Heart right ventricle (tissue), 16 donors: ENCODE results near the gene ACOXL. TPM values are rescaled to one million over a fixed set of nuclear protein-coding genes. Genes with fewer than 3 reads are reported as not detected.

Source experiments
- ATAC-seq, 8 donors: fragments of 200-7000 bp; cut with Tn5 transposase; one replicate each; pipeline ENCODE4 v1.9.1; 2020; ENCODE audit warnings: mild to moderate bottlenecking in 8 of 8, moderate library complexity in 8 of 8, moderate number of reproducible peaks in 1 of 8
- DNase-seq, 2 donors: peaks; one replicate each; pipeline ENCODE4 v3.0.0-alpha.2; 2020
- H3K27ac ChIP-seq, 10 donors: fragments of 200-600 bp; sonication (generic) in 2 of 10; one replicate each; pipeline versions ENCODE4 v1.5.0 to v1.8.0; 2020 to 2022; ENCODE audit warnings: mild to moderate bottlenecking in 3 of 10
- H3K27me3 ChIP-seq, 7 donors: fragments of 200-600 bp; one replicate each; pipeline ENCODE4 v1.8.0; 2021 to 2022; ENCODE audit warnings: mild to moderate bottlenecking in 2 of 7
- H3K36me3 ChIP-seq, 9 donors: fragments of 200-600 bp; sonication (generic) in 1 of 9; one replicate each; pipeline versions ENCODE4 v1.5.0 to v1.8.0; 2020 to 2022; ENCODE audit warnings: mild to moderate bottlenecking in 2 of 9
- H3K4me1 ChIP-seq, 9 donors: fragments of 200-600 bp; sonication (generic) in 1 of 9; one replicate each; pipeline versions ENCODE4 v1.5.0 to v1.8.0; 2020 to 2022; ENCODE audit warnings: mild to moderate bottlenecking in 4 of 9
- H3K4me3 ChIP-seq, 10 donors: fragments of 200-600 bp; sonication (generic) in 2 of 10; one replicate each; pipeline versions ENCODE4 v1.5.0 to v1.8.0; 2020 to 2022; ENCODE audit warnings: mild to moderate bottlenecking in 7 of 10, moderate library complexity in 2 of 10
- H3K9me3 ChIP-seq, 11 donors: fragments of 200-600 bp in 10 of 11; sonication (generic) in 2 of 11; one replicate each; pipeline versions ENCODE4 v1.5.0 to v1.8.0; 2013 to 2022; ENCODE audit warnings: mild to moderate bottlenecking in 2 of 11, control low read depth in 1 of 11, moderate library complexity in 1 of 11
- CTCF ChIP-seq, 9 donors: fragments of 200-600 bp; sonication (generic) in 2 of 9; IDR thresholded peaks; one replicate each; pipeline versions ENCODE4 v1.5.0 to v1.8.0; 2021 to 2022; ENCODE audit warnings: antibody characterized with exemption in 9 of 9, mild to moderate bottlenecking in 5 of 9, moderate library complexity in 1 of 9
- WGBS, 2 donors: extraction: QIAGEN DNeasy Blood & Tissue Kit; methylation state at CpG; one replicate each; pipeline ENCODE4 v1.1.7; 2013; ENCODE audit warnings: inconsistent platforms in 1 of 2; 5-methylcytosine and 5-hydroxymethylcytosine counted together
- intact Hi-C, 10 donors: fragments of 100-400 bp; cut with DNase I; formaldehyde crosslinking; loops; one replicate each; pipeline versions ENCODE4 v1.11.1 to v1.14.2; 2022
- polyA plus RNA-seq, 2 donors: library from polyadenylated mRNA; stranded (reverse); fragments of 200-250 nt; gene quantifications; one replicate each; pipeline ENCODE4 v1.2.3, GENCODE V29; 2013
- total RNA-seq, 10 donors: library from RNA; stranded (reverse); fragmentation: NEBNext Ultra II Directional in 3 of 10; extraction: Animal tissue kit (Norgen Biotek cat#: 25700) in 3 of 10; gene quantifications; one replicate each; pipeline versions ENCODE4 v1.2.1 to v1.2.4, GENCODE V29; 2021 to 2023
- donor health status: Arrhythmogenic right ventricular cardiomyopathy.
- donor health status: ischemic (EF 13 %, LVEDD 7.1; RV severe dilation, severe dysfunction).
- donor health status: healthy with polysubstance abuse.
- donor health status: DM: no; HTN: yes; CAD: no.
- donor health status: DM: no; HTN: no; CAD: no.
- donor health status: ischemic (EF 25% LVEDD 6.9; RV normal size, moderate dysfunction).
- donor health status: ischemic (EF 25% LVEDD 5.7; RV mildly dilated, moderate dysfunction).
- donor health status: healthy.
- donor health status: DM: yes; HTN: yes; CAD: no.
- donor health status: Ischemic cardiomyopathy.
- donor health status: ischemic (EF 35%, LVEDD 5.7; RV mildly dilated, moderate dysfunction).
- donor health status: nonischemic (EF 11% LVEDD 7.7; RV severe dilation, severe dysfunction).
- donor health status: DM: yes; HTN: yes; CAD: no.
- donor health status: PGD.
- donor health status: ischemic (EF 29% LVEDD 5.4; RV normal size, mild dysfunction).
- donor health status: nonischemic (EF 23%, LVEDD 6.1; RV moderate dilation, normal function).

The ACOXL gene
- total and polyA plus RNA-seq, 12 donors, result not detected

- H3K27me3 ChIP-seq, result peaks cover 0 to 23% (median 15%) of the 10 kb centered on the region in 7 donors
- ATAC-seq, result no peak
- no peak for DNase-seq
- peaks cover 0 to 17% (median 7%) of the 10 kb centered on the region in 9 donors for H3K4me1 ChIP-seq
- intact Hi-C loops, result no loop called here
- H3K4me3 ChIP-seq, result no peak overlapping the region
- no peaks in the 10 kb centered on the region for H3K9me3 ChIP-seq
- 82 to 85% methylated on average over 6 of the region's 6 CpGs for WGBS, 2 donors
- no peak for TF ChIP-seq CTCF (IDR thresholded peaks at IDR 0.05)
- H3K27ac ChIP-seq, result no peak overlapping the region
- no peaks in the 10 kb centered on the region for H3K36me3 ChIP-seq
Measured at GRCh38 chr2:110713513-110714362, 18.6 kb upstream of the ACOXL start.

- no peak for DNase-seq
- no peak for TF ChIP-seq CTCF (IDR thresholded peaks at IDR 0.05)
- intact Hi-C loops, result no loop called here
- Histone ChIP-seq H3K27ac (no peak overlapping the region), H3K9me3 (no peaks in the 10 kb centered on the region), H3K4me1 (peaks cover 0 to 17% (median 7%) of the 10 kb centered on the region in 9 donors), H3K36me3 (no peaks in the 10 kb centered on the region), H3K27me3 (peaks cover 0 to 20% (median 14%) of the 10 kb centered on the region in 7 donors), H3K4me3 (no peak overlapping the region)
- ATAC-seq, result no peak
- 85 to 88% methylated on average over 6 of the region's 6 CpGs for WGBS, 2 donors
Measured at GRCh38 chr2:110714452-110715224, 17.7 kb upstream of the ACOXL start.

- peaks cover 0 to 21% (median 8%) of the 10 kb centered on the region in 9 donors for H3K4me1 ChIP-seq
- TF ChIP-seq CTCF (IDR thresholded peaks at IDR 0.05), result no peak
- DNase-seq, result no peak
- no peak for ATAC-seq
- H3K27ac ChIP-seq, result peak overlapping the region in 1 of 10 donors; percentile 13
- WGBS, 2 donors, result 62 to 71% methylated on average over 3 of the region's 3 CpGs
- peaks cover 0 to 3% (median 0%) of the 10 kb centered on the region in 7 donors for H3K27me3 ChIP-seq
- intact Hi-C loops, result no loop called here
- no peaks in the 10 kb centered on the region for H3K9me3 ChIP-seq
- H3K4me3 ChIP-seq, result no peak overlapping the region
- no peaks in the 10 kb centered on the region for H3K36me3 ChIP-seq
Measured at GRCh38 chr2:110716959-110717645, 15.3 kb upstream of the ACOXL start.

- ATAC-seq, result peak; percentile 20 to 74 (median 57)
- DNase-seq, result peak in 1 of 2 donors; percentile 36
- intact Hi-C loops, result no loop called here
- Histone ChIP-seq H3K36me3 (no peaks in the 10 kb centered on the region), H3K27ac (peak overlapping the region in 1 of 10 donors; percentile 13), H3K4me1 (peaks cover 0 to 21% (median 8%) of the 10 kb centered on the region in 9 donors), H3K9me3 (no peaks in the 10 kb centered on the region), H3K27me3 (no peaks in the 10 kb centered on the region), H3K4me3 (no peak overlapping the region)
- WGBS, 2 donors, result 45 to 75% methylated on average over 4 of the region's 4 CpGs
- TF ChIP-seq CTCF (IDR thresholded peaks at IDR 0.05), result no peak
Measured at GRCh38 chr2:110717734-110718133, 14.6 kb upstream of the ACOXL start.
